Thoracic aorta (tissue), 2 donors: ENCODE results near the gene CCT7. TPM values are rescaled to one million over a fixed set of nuclear protein-coding genes. Genes with fewer than 3 reads are reported as not detected.

Source experiments
- ATAC-seq: fragments of 150-250 bp; one replicate; pipeline ENCODE4 v1.8.0; 2017; ENCODE audit warnings: low read depth; ENCODE audit not compliant: insufficient number of reproducible peaks, low FRiP score
- DNase-seq: peaks from one replicate; pipeline ENCODE4 v3.0.0-alpha.2; 2020; ENCODE audit warnings: low spot score
- H3K27ac ChIP-seq, 2 donors: fragments of 200-600 bp; sonication (generic); 1 replicate in 1 of 2; 2 replicates in 1 of 2; pipeline ENCODE4 v1.5.1; 2016; ENCODE audit warnings: mild to moderate bottlenecking in 2 of 2, moderate library complexity in 2 of 2
- H3K27me3 ChIP-seq: fragments of 200-600 bp; sonication (generic); replicated peaks from 2 replicates; pipeline ENCODE4 v1.6.0; 2016; ENCODE audit warnings: mild to moderate bottlenecking; ENCODE audit not compliant: insufficient read depth
- H3K36me3 ChIP-seq: fragments of 200-600 bp; sonication (generic); one replicate; pipeline ENCODE4 v1.5.1; 2016
- H3K4me1 ChIP-seq, 2 donors: fragments of 200-600 bp; sonication (generic); 1 replicate in 1 of 2; 2 replicates in 1 of 2; pipeline versions ENCODE4 v1.5.1 to v1.6.0; 2016; ENCODE audit warnings: low read depth in 2 of 2, mild to moderate bottlenecking in 1 of 2; ENCODE audit not compliant: control insufficient read depth in 1 of 2
- H3K4me3 ChIP-seq: fragments of 200-600 bp; sonication (generic); 2 replicates; pipeline ENCODE4 v1.5.1; 2016; ENCODE audit warnings: mild to moderate bottlenecking
- H3K9me3 ChIP-seq: fragments of 200-600 bp; sonication (generic); 2 replicates; pipeline ENCODE4 v1.5.1; 2016
- CTCF ChIP-seq: fragments of 200-600 bp; sonication (generic); IDR thresholded peaks from one replicate; pipeline ENCODE4 v1.5.1; 2019; ENCODE audit warnings: antibody characterized with exemption
- total RNA-seq, 2 donors: library from RNA; depleted of rRNA; stranded (reverse); fragments of >200 nt; gene quantifications; one replicate each; pipeline versions ENCODE4 v1.1.0 to v1.2.3, GENCODE V29; 2016

The CCT7 gene
- total RNA-seq, 2 donors from 2014 or later = 121 to 144 TPM

- ATAC-seq (no peak), DNase-seq (no peak)
- Histone ChIP-seq H3K4me1 (no peaks in the 10 kb centered on the region), H3K9me3 (no peaks in the 10 kb centered on the region), H3K27me3 (no peaks in the 10 kb centered on the region), H3K27ac (no peak overlapping the region), H3K36me3 (peaks cover 64% of the 10 kb centered on the region), H3K4me3 (no peak overlapping the region)
- TF ChIP-seq CTCF = no peak
Measured at GRCh38 chr2:73243884-73244570, 9.9 kb downstream of the CCT7 start.

GRCh38 chr2:73244580-73244979 lies 10.5 kb downstream of the CCT7 start:
- no peaks in the 10 kb centered on the region for H3K27me3 ChIP-seq
- no peaks in the 10 kb centered on the region for H3K4me1 ChIP-seq
- no peak overlapping the region for H3K27ac ChIP-seq
- H3K9me3 ChIP-seq = no peaks in the 10 kb centered on the region
- H3K4me3 ChIP-seq = no peak overlapping the region
- DNase-seq (no peak), ATAC-seq (no peak)
- TF ChIP-seq CTCF = no peak
- H3K36me3 ChIP-seq = peaks cover 70% of the 10 kb centered on the region

- Histone ChIP-seq H3K4me3 (no peak overlapping the region), H3K27me3 (no peaks in the 10 kb centered on the region), H3K4me1 (no peaks in the 10 kb centered on the region), H3K36me3 (peaks cover 75% of the 10 kb centered on the region), H3K27ac (no peak overlapping the region), H3K9me3 (no peaks in the 10 kb centered on the region)
- ATAC-seq (no peak), DNase-seq (no peak)
- TF ChIP-seq CTCF = no peak
Measured at GRCh38 chr2:73246850-73247249, 12.7 kb downstream of the CCT7 start.

GRCh38 chr2:73249636-73250035 lies 15.5 kb downstream of the CCT7 start:
- no peak for ATAC-seq

More at GRCh38 chr2:73249636-73250035, 15.5 kb downstream of the CCT7 start:
- no peaks in the 10 kb centered on the region for H3K4me1 ChIP-seq
- no peaks in the 10 kb centered on the region for H3K9me3 ChIP-seq
- no peak overlapping the region for H3K27ac ChIP-seq
- TF ChIP-seq CTCF = no peak
- H3K4me3 ChIP-seq = no peak overlapping the region
- H3K27me3 ChIP-seq = no peaks in the 10 kb centered on the region
- H3K36me3 ChIP-seq = peaks cover 82% of the 10 kb centered on the region
- DNase-seq = no peak
